ENCODE results near the gene CCL24. TPM values are rescaled to one million over a fixed set of nuclear protein-coding genes. Genes with fewer than 3 reads are reported as not detected.

Gene CCL24
- total RNA-seq, 6 donors from 2014 or later, result 1.4 to 7.6 (median 2.7) TPM; not detected in 2

- Histone ChIP-seq H3K4me1 (no peaks in the 10 kb centered on the region), H3K9me3 (peaks cover 4 to 20% (median 16%) of the 10 kb centered on the region in 4 donors), H3K36me3 (no peaks in the 10 kb centered on the region), H3K27me3 (no peaks in the 10 kb centered on the region), H3K27ac (no peak overlapping the region), H3K4me3 (no peak overlapping the region)
- DNase-seq (no peak), ATAC-seq (ENCODE audit: low FRiP score in 2 of 2) (no peak)
- 90 to 96% methylated on average over 3 to 4 of the region's 4 CpGs for WGBS, 2 donors
- TF ChIP-seq POLR2A (IDR thresholded peaks at IDR 0.05) (no peak), CTCF (IDR thresholded peaks at IDR 0.05) (no peak), EP300 (IDR thresholded peaks at IDR 0.05) (no peak), POLR2AphosphoS5 (IDR thresholded peaks at IDR 0.05) (no peak)
These were observed 6.9 kb downstream of the CCL24 start for GRCh38 chr7:75806560-75807307.

GRCh38 chr7:75804705-75805104 is 8.9 kb downstream of the CCL24 start:
- Histone ChIP-seq H3K4me1 (no peaks in the 10 kb centered on the region), H3K36me3 (no peaks in the 10 kb centered on the region), H3K27ac (no peak overlapping the region), H3K27me3 (no peaks in the 10 kb centered on the region), H3K4me3 (no peak overlapping the region), H3K9me3 (peaks cover 4 to 20% (median 16%) of the 10 kb centered on the region in 4 donors)
- no peak for TF ChIP-seq POLR2A (IDR thresholded peaks at IDR 0.05)
- TF ChIP-seq CTCF (IDR thresholded peaks at IDR 0.05), result no peak
- no peak for TF ChIP-seq POLR2AphosphoS5 (IDR thresholded peaks at IDR 0.05)
- no peak for TF ChIP-seq EP300 (IDR thresholded peaks at IDR 0.05)
- DNase-seq (no peak), ATAC-seq (ENCODE audit: low FRiP score in 2 of 2) (no peak)
- WGBS, 2 donors, result 51 to 69% methylated on average over 5 of the region's 5 CpGs

GRCh38 chr7:75804004-75804403 is 9.6 kb downstream of the CCL24 start:
- TF ChIP-seq EP300 (IDR thresholded peaks at IDR 0.05) (no peak), CTCF (IDR thresholded peaks at IDR 0.05) (no peak), POLR2A (IDR thresholded peaks at IDR 0.05) (no peak), POLR2AphosphoS5 (IDR thresholded peaks at IDR 0.05) (no peak)
- ATAC-seq (ENCODE audit: low FRiP score in 2 of 2) (no peak), DNase-seq (no peak)
- peaks cover 4 to 20% (median 16%) of the 10 kb centered on the region in 4 donors for H3K9me3 ChIP-seq
- WGBS, 2 donors, result 84 to 86% methylated on average over 2 of the region's 2 CpGs
- H3K4me3 ChIP-seq, result no peak overlapping the region
- H3K4me1 ChIP-seq, result no peaks in the 10 kb centered on the region
- H3K27me3 ChIP-seq, result no peaks in the 10 kb centered on the region
- no peaks in the 10 kb centered on the region for H3K36me3 ChIP-seq
- H3K27ac ChIP-seq, result no peak overlapping the region

- TF ChIP-seq CTCF (IDR thresholded peaks at IDR 0.05), result no peak
- TF ChIP-seq POLR2A (IDR thresholded peaks at IDR 0.05), result no peak
- TF ChIP-seq POLR2AphosphoS5 (IDR thresholded peaks at IDR 0.05), result no peak
- TF ChIP-seq EP300 (IDR thresholded peaks at IDR 0.05), result no peak
- WGBS, 2 donors, result 87 to 95% methylated on average over 5 of the region's 5 CpGs
- ATAC-seq (ENCODE audit: low FRiP score in 2 of 2) (no peak), DNase-seq (no peak)
- Histone ChIP-seq H3K27me3 (no peaks in the 10 kb centered on the region), H3K4me3 (no peak overlapping the region), H3K27ac (no peak overlapping the region), H3K36me3 (no peaks in the 10 kb centered on the region), H3K4me1 (no peaks in the 10 kb centered on the region), H3K9me3 (peaks cover 4 to 16% (median 14%) of the 10 kb centered on the region in 4 donors)
These were observed 11.1 kb downstream of the CCL24 start for GRCh38 chr7:75802552-75802821.

- WGBS, 2 donors, result 56 to 68% methylated on average over 4 of the region's 4 CpGs
- H3K4me1 ChIP-seq, result peaks cover 0 to 7% (median 4%) of the 10 kb centered on the region in 4 donors
- ATAC-seq (ENCODE audit: low FRiP score in 2 of 2) (no peak), DNase-seq (no peak)
- H3K27ac ChIP-seq, result no peak overlapping the region
- H3K4me3 ChIP-seq, result no peak overlapping the region
- no peaks in the 10 kb centered on the region for H3K27me3 ChIP-seq
- TF ChIP-seq POLR2AphosphoS5 (IDR thresholded peaks at IDR 0.05) (no peak), CTCF (IDR thresholded peaks at IDR 0.05) (no peak)
- H3K9me3 ChIP-seq, result no peaks in the 10 kb centered on the region
- H3K36me3 ChIP-seq, result no peaks in the 10 kb centered on the region
These were observed 14.8 kb downstream of the CCL24 start for GRCh38 chr7:75798770-75799169.
